ENCODE measurements around the gene BMP4. TPM values are rescaled to one million over a fixed set of nuclear protein-coding genes. Genes with fewer than 3 reads are reported as not detected.

The BMP4 gene
- total RNA-seq, 1 donor from 2014 or later = 4.0 TPM

GRCh38 chr14:53964249-53964648 lies 7.6 kb upstream of the BMP4 start:
- DNase-seq (ENCODE audit: low read depth) = peak; percentile 65

GRCh38 chr14:53963320-53964227 lies 6.9 kb upstream of the BMP4 start:
- DNase-seq (ENCODE audit: low read depth) = no peak

GRCh38 chr14:53962953-53963319 lies 6.3 kb upstream of the BMP4 start:
- DNase-seq (ENCODE audit: low read depth) = no peak

- peak; percentile 52 for DNase-seq (ENCODE audit: low read depth)
Observed at GRCh38 chr14:53958628-53959027, 2.0 kb upstream of the BMP4 start.

GRCh38 chr14:53957739-53958138 lies 1.1 kb upstream of the BMP4 start:
- no peak for DNase-seq (ENCODE audit: low read depth)

- no peak for DNase-seq (ENCODE audit: low read depth)
Observed at GRCh38 chr14:53955671-53956426, 776 bp downstream of the BMP4 start.

GRCh38 chr14:53955229-53955556 lies 1.4 kb downstream of the BMP4 start:
- DNase-seq (ENCODE audit: low read depth) = no peak

GRCh38 chr14:53954551-53955228 lies 1.9 kb downstream of the BMP4 start:
- no peak for DNase-seq (ENCODE audit: low read depth)

- no peak for DNase-seq (ENCODE audit: low read depth)
Observed at GRCh38 chr14:53953828-53954550, 2.6 kb downstream of the BMP4 start.

- peak; percentile 53 for DNase-seq (ENCODE audit: low read depth)
Observed at GRCh38 chr14:53953002-53953827, 3.4 kb downstream of the BMP4 start.

- no peak for DNase-seq (ENCODE audit: low read depth)
Observed at GRCh38 chr14:53952533-53952932, 4.1 kb downstream of the BMP4 start.

GRCh38 chr14:53951627-53952303 lies 4.9 kb downstream of the BMP4 start:
- DNase-seq (ENCODE audit: low read depth) = no peak

- no peak for DNase-seq (ENCODE audit: low read depth)
Observed at GRCh38 chr14:53951243-53951626, 5.4 kb downstream of the BMP4 start.

- no peak for DNase-seq (ENCODE audit: low read depth)
Observed at GRCh38 chr14:53950031-53950793, 6.4 kb downstream of the BMP4 start.

GRCh38 chr14:53949201-53949600 lies 7.4 kb downstream of the BMP4 start:
- no peak for DNase-seq (ENCODE audit: low read depth)

GRCh38 chr14:53948205-53948884 lies 8.3 kb downstream of the BMP4 start:
- no peak for DNase-seq (ENCODE audit: low read depth)

GRCh38 chr14:53947452-53948204 lies 9.0 kb downstream of the BMP4 start:
- no peak for DNase-seq (ENCODE audit: low read depth)

GRCh38 chr14:53947094-53947445 lies 9.6 kb downstream of the BMP4 start:
- DNase-seq (ENCODE audit: low read depth) = no peak
